Gastroesophageal sphincter (tissue), 2 donors: ENCODE results near the gene VPS25.

Experiments
- POLR2A ChIP-seq, 2 donors: fragments of 450-650 bp; IDR thresholded peaks; one replicate each; pipeline ENCODE4 v1.6.1; 2017; ENCODE audit warnings: antibody characterized with exemption in 2 of 2, mild to moderate bottlenecking in 2 of 2, moderate library complexity in 1 of 2
- POLR2AphosphoS5 ChIP-seq: sonication (generic); formaldehyde crosslinking; IDR thresholded peaks from one replicate; pipeline ENCODE4 v1.6.1; 2017; ENCODE audit warnings: antibody characterized with exemption

GRCh38 chr17:42761638-42762037, 11.6 kb upstream of the VPS25 start:
- TF ChIP-seq POLR2AphosphoS5 (no peak), POLR2A (IDR thresholded peaks at IDR 0.05) (no peak)
